Activated naive CD4-positive, alpha-beta T cell treated with anti-CD3 and anti-CD28 coated beads for 36 hours (primary cell): Measurements from ENCODE around the gene GSTM2. TPM values are rescaled to one million over a fixed set of nuclear protein-coding genes. Genes with fewer than 3 reads are reported as not detected.
"Not testable (repeated sequence)": the region's sequence is repeated elsewhere in the genome, so short reads cannot be mapped to it uniquely, and the experiment has no call there.

Source experiments
- CTCF ChIA-PET: fragments of 350-600 bp; sonication (Branson Sonifier 250); formaldehyde crosslinking; loops from one replicate; lab custom pipeline; 2021; ENCODE audit warnings: antibody characterized with exemption; lab: Charles Lee
- DNase-seq: peaks from one replicate; pipeline ENCODE4 v3.0.0-alpha.2; 2020
- H3K27ac Mint-ChIP-seq: one replicate; pipeline ENCODE4 v1.8.0; 2021; ENCODE audit warnings: mild to moderate bottlenecking, mixed read lengths
- H3K27me3 Mint-ChIP-seq: one replicate; pipeline ENCODE4 v1.8.0; 2021; ENCODE audit warnings: low read depth, mixed read lengths
- H3K36me3 Mint-ChIP-seq: one replicate; pipeline ENCODE4 v1.8.0; 2021; ENCODE audit warnings: low read depth, mixed read lengths
- H3K4me1 Mint-ChIP-seq: one replicate; pipeline ENCODE4 v1.8.0; 2021; ENCODE audit warnings: low read depth, mixed read lengths
- H3K4me3 Mint-ChIP-seq: one replicate; pipeline ENCODE4 v1.8.0; 2021; ENCODE audit warnings: mild to moderate bottlenecking, moderate library complexity, mixed read lengths
- H3K9me3 Mint-ChIP-seq: one replicate; pipeline ENCODE4 v1.8.0; 2021; ENCODE audit warnings: mixed read lengths
- intact Hi-C: fragments of 100-400 bp; cut with micrococcal nuclease; formaldehyde crosslinking; loops from one replicate; pipeline ENCODE4 v1.15.1; 2023
- total RNA-seq, 2 experiments: library from RNA; stranded (reverse); gene quantifications; one replicate each; pipeline ENCODE4 v1.2.3, GENCODE V29; 2021

Gene GSTM2
- total RNA-seq, 2 experiments from 2014 or later: 14.2 to 14.3 TPM

GRCh38 chr1:109673861-109674260 is 6.0 kb downstream of the GSTM2 start:
- intact Hi-C loops, H3K36me3 Mint-ChIP-seq, H3K9me3 Mint-ChIP-seq, DNase-seq, H3K27me3 Mint-ChIP-seq, H3K4me1 Mint-ChIP-seq, H3K27ac Mint-ChIP-seq, H3K4me3 Mint-ChIP-seq: not testable (repeated sequence)
- CTCF ChIA-PET: interaction anchor here (0.7 to 2.2 kb wide), 2 partner anchors 33 to 141 kb away, joined by 3 to 5 read pairs; no protein-coding TSS in a partner anchor

- H3K36me3 Mint-ChIP-seq, H3K27me3 Mint-ChIP-seq, H3K9me3 Mint-ChIP-seq, H3K27ac Mint-ChIP-seq, H3K4me3 Mint-ChIP-seq, intact Hi-C loops, DNase-seq, CTCF ChIA-PET, H3K4me1 Mint-ChIP-seq: not testable (repeated sequence)
Observed at GRCh38 chr1:109676683-109677381, 9.0 kb downstream of the GSTM2 start.

DNA sequence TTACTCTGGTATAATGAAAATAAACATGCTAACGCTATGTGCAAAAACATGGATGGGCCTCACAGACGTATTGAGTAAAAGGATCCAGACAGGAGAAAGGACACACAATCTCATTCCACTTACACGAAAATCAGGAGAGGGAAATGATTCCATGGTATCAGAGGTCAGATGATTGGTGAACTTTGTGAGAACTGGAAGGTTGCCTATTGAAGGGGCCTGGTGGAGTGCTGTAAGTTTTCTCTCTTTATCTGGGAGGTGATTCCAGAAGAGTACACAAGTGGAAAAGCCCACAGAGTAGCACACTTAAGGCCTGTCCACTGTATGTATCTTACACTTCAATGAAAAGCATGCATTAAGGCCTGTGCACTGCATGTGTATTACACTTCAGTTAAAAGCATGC is 9.6 kb downstream of the GSTM2 start:
- H3K36me3 Mint-ChIP-seq: no peaks in the 10 kb centered on the region
- H3K9me3 Mint-ChIP-seq: no peaks in the 10 kb centered on the region
- CTCF ChIA-PET: no interaction called here
- intact Hi-C loops: no loop called here
- no peaks in the 10 kb centered on the region for H3K4me1 Mint-ChIP-seq
- DNase-seq: no peak
- no peak overlapping the region for H3K4me3 Mint-ChIP-seq
- no peaks in the 10 kb centered on the region for H3K27me3 Mint-ChIP-seq
- no peak overlapping the region for H3K27ac Mint-ChIP-seq

GRCh38 chr1:109678637-109679036 is 10.8 kb downstream of the GSTM2 start:
- H3K4me3 Mint-ChIP-seq, H3K27me3 Mint-ChIP-seq, CTCF ChIA-PET, intact Hi-C loops, H3K36me3 Mint-ChIP-seq, H3K27ac Mint-ChIP-seq, DNase-seq, H3K4me1 Mint-ChIP-seq, H3K9me3 Mint-ChIP-seq: not testable (repeated sequence)

DNA sequence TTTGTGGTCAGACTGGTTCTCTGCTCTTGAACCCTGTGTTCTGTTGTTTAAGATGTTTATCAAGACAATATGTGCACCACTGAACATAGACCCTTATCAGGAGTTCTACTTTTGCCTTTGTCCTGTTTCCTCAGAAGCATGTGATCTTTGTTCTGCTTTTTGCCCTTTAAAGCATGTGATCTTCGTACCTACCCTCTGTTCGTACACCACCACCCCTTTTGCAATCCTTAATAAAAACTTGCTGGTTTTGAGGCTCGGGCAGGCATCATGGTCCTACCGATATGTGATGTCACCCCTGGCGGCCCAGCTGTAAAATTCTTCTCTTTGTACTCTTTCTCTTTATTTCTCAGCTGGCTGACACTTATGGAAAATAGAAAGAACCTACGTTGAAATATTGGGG is 16.9 kb downstream of the GSTM2 start:
- H3K4me1 Mint-ChIP-seq, H3K4me3 Mint-ChIP-seq, H3K27me3 Mint-ChIP-seq, H3K27ac Mint-ChIP-seq, CTCF ChIA-PET, intact Hi-C loops, DNase-seq, H3K36me3 Mint-ChIP-seq, H3K9me3 Mint-ChIP-seq: not testable (repeated sequence)

GRCh38 chr1:109685399-109685798 is 17.5 kb downstream of the GSTM2 start:
- H3K27ac Mint-ChIP-seq, H3K27me3 Mint-ChIP-seq, H3K9me3 Mint-ChIP-seq, H3K36me3 Mint-ChIP-seq, DNase-seq, CTCF ChIA-PET, intact Hi-C loops, H3K4me1 Mint-ChIP-seq, H3K4me3 Mint-ChIP-seq: not testable (repeated sequence)

DNA sequence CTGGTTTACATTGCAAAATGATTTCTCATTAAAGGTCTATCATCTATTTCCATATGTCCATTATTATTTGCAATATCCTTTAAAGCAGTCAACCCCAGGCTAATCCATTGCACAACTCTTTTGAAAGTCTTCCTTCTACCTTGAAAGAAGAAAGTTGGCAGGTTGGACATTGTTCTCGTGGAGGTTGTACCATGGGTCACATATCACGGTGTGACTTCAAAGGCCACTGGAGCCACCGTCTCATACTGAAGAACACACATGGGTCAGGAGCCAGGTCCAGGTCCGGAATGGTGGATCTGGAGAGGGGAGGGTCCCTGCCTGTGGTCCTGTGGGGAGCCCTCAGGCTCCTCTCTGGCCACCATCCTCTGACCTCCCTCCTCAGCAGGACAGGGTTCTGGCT is 18.0 kb downstream of the GSTM2 start:
- H3K9me3 Mint-ChIP-seq, H3K4me3 Mint-ChIP-seq, CTCF ChIA-PET, intact Hi-C loops, H3K4me1 Mint-ChIP-seq, H3K36me3 Mint-ChIP-seq, DNase-seq, H3K27ac Mint-ChIP-seq, H3K27me3 Mint-ChIP-seq: not testable (repeated sequence)

DNA sequence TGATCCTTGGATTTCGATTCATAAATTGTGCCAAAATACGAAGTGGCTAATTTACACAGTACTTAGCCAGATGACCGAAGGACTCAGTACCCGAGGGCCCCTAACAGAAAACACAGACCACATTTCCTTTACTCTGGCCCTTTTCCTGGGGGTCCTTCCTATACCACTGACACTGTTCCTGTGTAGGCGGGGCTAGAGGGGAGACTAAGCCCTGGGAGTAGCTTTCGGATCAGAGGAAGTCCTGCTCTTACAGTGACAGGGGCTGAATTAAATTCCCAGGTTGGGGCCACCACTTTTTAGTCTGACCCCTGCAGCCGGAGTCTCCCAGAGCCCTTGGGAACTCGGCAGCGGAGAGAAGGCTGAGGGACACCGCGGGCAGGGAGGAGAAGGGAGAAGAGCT is 19.3 kb downstream of the GSTM2 start:
- H3K27me3 Mint-ChIP-seq, H3K4me1 Mint-ChIP-seq, intact Hi-C loops, H3K27ac Mint-ChIP-seq, H3K9me3 Mint-ChIP-seq, H3K36me3 Mint-ChIP-seq, DNase-seq, CTCF ChIA-PET, H3K4me3 Mint-ChIP-seq: not testable (repeated sequence)

GRCh38 chr1:109687641-109688499 is 20.0 kb downstream of the GSTM2 start, which contains the start of gene GSTM1:
GSTM1 (plus strand) TSS chr1:109687817; CDS start chr1:109687874, 57 bp downstream.
- CTCF ChIA-PET: no interaction called here
- Mint-ChIP-seq H3K9me3 (no peaks in the 10 kb centered on the region), H3K4me3 (no peak within 1 kb of the TSS), H3K36me3 (no peaks in the 10 kb centered on the region), H3K4me1 (no peaks in the 10 kb centered on the region), H3K27ac (no peak within 1 kb of the TSS), H3K27me3 (no peaks in the 10 kb centered on the region)
- DNase-seq: no peak
- intact Hi-C loops: no loop called here

DNA sequence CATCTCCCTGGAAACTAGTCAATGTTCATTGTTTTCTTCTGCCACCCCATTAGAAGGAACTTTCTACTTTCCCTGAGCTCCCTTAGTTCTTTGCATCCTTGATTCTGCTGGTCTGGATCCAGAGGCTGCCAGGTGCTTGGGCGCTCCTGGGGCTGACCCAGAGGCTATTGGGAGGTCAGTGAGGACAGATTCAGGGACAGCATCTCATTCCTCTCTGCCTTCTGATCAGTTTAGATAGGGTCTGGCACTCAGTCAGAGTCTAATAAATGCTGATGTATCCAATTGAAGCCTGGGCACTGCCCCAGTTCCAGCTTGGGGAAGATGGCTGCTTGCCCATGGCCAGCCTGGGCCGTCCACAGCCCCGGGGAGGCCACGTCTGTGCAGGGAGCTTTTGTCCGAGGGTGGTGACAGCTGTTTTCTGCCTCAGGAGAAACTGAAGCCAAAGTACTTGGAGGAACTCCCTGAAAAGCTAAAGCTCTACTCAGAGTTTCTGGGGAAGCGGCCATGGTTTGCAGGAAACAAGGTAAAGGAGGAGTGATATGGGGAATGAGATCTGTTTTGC is 22.1 kb downstream of the GSTM2 start:
- H3K27ac Mint-ChIP-seq: no peak overlapping the region
- CTCF ChIA-PET: no interaction called here
- H3K36me3 Mint-ChIP-seq: no peaks in the 10 kb centered on the region
- H3K9me3 Mint-ChIP-seq: no peaks in the 10 kb centered on the region
- no peaks in the 10 kb centered on the region for H3K27me3 Mint-ChIP-seq
- no peak for DNase-seq
- no peaks in the 10 kb centered on the region for H3K4me1 Mint-ChIP-seq
- intact Hi-C loops: no loop called here
- H3K4me3 Mint-ChIP-seq: no peak overlapping the region

DNA sequence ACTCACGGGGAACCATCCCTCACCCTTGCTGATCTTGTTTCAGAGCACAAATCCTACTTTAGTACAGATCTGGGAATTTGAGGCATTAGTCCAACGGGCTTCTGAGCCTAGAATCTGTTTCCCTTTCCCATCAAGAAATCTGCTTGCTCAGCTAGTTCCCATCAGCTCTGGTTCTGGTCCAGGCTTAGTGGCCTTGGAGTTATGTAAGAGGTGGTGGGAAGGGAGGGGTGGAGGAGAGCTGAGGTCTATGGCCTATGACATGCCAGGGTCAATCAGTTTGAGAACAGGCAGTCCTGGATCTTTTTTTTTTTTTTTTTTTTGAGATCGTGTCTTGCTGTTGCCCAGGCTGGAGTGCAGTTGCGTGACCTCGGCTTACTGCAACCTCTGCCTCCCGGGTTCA is 23.9 kb downstream of the GSTM2 start:
- H3K27ac Mint-ChIP-seq: no peak overlapping the region
- intact Hi-C loops: no loop called here
- H3K4me3 Mint-ChIP-seq: no peak overlapping the region
- CTCF ChIA-PET: no interaction called here
- no peaks in the 10 kb centered on the region for H3K9me3 Mint-ChIP-seq
- DNase-seq: no peak
- H3K36me3 Mint-ChIP-seq: no peaks in the 10 kb centered on the region
- H3K4me1 Mint-ChIP-seq: no peaks in the 10 kb centered on the region
- H3K27me3 Mint-ChIP-seq: no peaks in the 10 kb centered on the region

DNA sequence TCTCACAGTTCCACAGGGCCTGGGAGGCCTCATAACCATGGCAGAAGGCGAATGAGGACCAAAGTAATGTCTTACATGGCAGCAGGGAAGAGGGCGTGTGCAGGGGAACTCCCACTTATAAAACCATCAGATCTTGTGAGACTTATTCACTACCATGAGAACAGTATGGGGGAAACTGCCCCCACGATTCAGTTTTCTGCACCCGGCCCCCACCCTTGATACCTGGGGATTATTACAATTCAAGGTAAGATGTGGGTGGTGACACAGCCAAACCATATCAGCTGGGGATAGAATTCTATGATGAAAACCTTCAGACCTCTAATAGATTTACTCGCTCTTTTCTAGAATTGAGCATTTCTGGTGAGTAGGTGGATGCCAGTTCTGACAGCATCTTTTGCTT is 26.5 kb downstream of the GSTM2 start:
- H3K9me3 Mint-ChIP-seq, H3K4me3 Mint-ChIP-seq, H3K27me3 Mint-ChIP-seq, H3K36me3 Mint-ChIP-seq, intact Hi-C loops, H3K27ac Mint-ChIP-seq, H3K4me1 Mint-ChIP-seq, DNase-seq, CTCF ChIA-PET: not testable (repeated sequence)
